KOPT-K1 (cell line): ENCODE data around the gene IRAK3.

Experiments used
- H3K27ac ChIP-seq: fragments of 200-600 bp; sonication (generic); 2 replicates; pipeline ENCODE4 v1.5.1; 2016; ENCODE audit warnings: antibody characterized with exemption, mild to moderate bottlenecking, low read depth, low read length; ENCODE audit not compliant: poor library complexity, severe bottlenecking
- H3K36me3 ChIP-seq: fragments of 200-600 bp; sonication (generic); 2 replicates; pipeline ENCODE4 v1.5.1; 2017; ENCODE audit warnings: antibody characterized with exemption, mild to moderate bottlenecking, low read length, moderate library complexity; ENCODE audit not compliant: insufficient read depth
- H3K9me3 ChIP-seq: fragments of 200-600 bp; sonication (generic); 2 replicates; pipeline ENCODE4 v1.5.1; 2017; ENCODE audit warnings: antibody characterized with exemption, low read length, mild to moderate bottlenecking; ENCODE audit not compliant: insufficient read depth, poor library complexity, severe bottlenecking

The IRAK3 gene

GRCh38 chr12:66247741-66248140, 58.7 kb downstream of the IRAK3 start:
- Histone ChIP-seq H3K27ac (no peak overlapping the region), H3K9me3 (no peaks in the 10 kb centered on the region), H3K36me3 (no peaks in the 10 kb centered on the region)

DNA sequence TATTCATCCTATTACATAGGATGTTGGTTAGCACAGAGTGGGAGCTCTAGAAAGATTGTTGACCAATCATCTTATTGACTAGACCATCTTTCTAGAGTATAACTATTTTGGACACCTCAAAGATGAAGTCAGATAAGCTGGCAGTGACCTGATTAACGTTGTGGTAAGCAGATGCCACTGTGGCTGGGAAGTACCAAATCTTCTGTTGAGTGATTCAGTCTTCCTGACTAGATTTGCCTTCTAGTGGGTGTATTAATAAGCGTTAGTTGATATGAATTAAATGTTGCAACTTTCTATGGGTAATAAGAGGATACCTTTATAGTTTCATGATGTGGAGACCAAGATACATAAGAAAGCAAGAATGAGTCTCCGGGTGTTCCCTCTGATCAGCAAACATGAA, 62.0 kb downstream of the IRAK3 start:
- Histone ChIP-seq H3K27ac (no peak overlapping the region), H3K9me3 (no peaks in the 10 kb centered on the region), H3K36me3 (no peaks in the 10 kb centered on the region)

- Histone ChIP-seq H3K36me3 (no peaks in the 10 kb centered on the region), H3K27ac (no peak overlapping the region), H3K9me3 (no peaks in the 10 kb centered on the region)
Observed at GRCh38 chr12:66252771-66253170, 63.8 kb downstream of the IRAK3 start.

GRCh38 chr12:66255737-66256136, 66.7 kb downstream of the IRAK3 start:
- H3K36me3 ChIP-seq = no peaks in the 10 kb centered on the region
- H3K27ac ChIP-seq = no peak overlapping the region
- H3K9me3 ChIP-seq = no peaks in the 10 kb centered on the region

DNA sequence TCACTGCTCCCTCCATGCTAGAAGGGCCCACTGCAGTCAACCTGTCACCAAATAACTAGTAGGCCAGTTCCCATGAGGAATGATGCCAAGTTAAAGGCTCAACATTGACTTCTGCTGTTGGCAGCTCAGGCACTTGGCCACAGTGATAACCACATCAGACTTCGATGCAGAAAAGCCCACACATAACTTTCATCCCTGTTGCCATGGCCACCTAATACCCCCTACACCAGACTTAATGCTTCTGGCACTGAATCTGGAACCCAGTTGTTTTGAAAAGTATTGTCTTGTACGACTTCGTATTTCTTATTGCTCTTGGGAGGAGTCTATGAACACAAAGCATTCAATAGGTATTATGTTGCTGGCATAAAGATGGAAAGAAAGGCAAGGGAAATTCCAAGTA, 69.0 kb downstream of the IRAK3 start:
- no peaks in the 10 kb centered on the region for H3K9me3 ChIP-seq

DNA sequence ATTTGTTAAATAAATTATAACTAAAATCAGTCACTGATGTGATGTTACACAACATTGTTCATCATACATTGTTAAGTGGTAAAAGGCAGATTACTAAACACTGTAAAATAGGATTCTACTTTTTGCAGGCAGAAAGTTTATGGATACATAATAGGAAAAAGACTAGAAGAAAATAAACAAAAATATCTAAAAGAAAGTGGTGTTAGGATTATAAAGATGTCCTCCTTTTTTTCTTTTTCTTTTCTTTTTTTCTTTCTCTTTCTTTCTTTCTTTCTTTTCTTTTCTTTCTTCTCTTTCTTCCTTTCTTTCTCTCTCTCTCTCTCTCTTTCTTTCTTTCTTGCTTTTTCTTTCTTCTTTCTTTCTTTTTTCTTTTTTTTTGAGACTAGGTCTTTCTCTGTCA, 73.7 kb downstream of the IRAK3 start:
- no peaks in the 10 kb centered on the region for H3K9me3 ChIP-seq
- H3K27ac ChIP-seq = no peak overlapping the region
- H3K36me3 ChIP-seq = no peaks in the 10 kb centered on the region

More for the DNA sequence above, 69.0 kb downstream of the IRAK3 start:
- no peaks in the 10 kb centered on the region for H3K36me3 ChIP-seq
- no peak overlapping the region for H3K27ac ChIP-seq

GRCh38 chr12:66268562-66268961, 79.5 kb downstream of the IRAK3 start:
- Histone ChIP-seq H3K27ac (no peak overlapping the region), H3K9me3 (no peaks in the 10 kb centered on the region), H3K36me3 (no peaks in the 10 kb centered on the region)

- H3K36me3 ChIP-seq = no peaks in the 10 kb centered on the region
- H3K27ac ChIP-seq = no peak overlapping the region
- H3K9me3 ChIP-seq = no peaks in the 10 kb centered on the region
Observed at GRCh38 chr12:66269142-66269541, 80.1 kb downstream of the IRAK3 start.

DNA sequence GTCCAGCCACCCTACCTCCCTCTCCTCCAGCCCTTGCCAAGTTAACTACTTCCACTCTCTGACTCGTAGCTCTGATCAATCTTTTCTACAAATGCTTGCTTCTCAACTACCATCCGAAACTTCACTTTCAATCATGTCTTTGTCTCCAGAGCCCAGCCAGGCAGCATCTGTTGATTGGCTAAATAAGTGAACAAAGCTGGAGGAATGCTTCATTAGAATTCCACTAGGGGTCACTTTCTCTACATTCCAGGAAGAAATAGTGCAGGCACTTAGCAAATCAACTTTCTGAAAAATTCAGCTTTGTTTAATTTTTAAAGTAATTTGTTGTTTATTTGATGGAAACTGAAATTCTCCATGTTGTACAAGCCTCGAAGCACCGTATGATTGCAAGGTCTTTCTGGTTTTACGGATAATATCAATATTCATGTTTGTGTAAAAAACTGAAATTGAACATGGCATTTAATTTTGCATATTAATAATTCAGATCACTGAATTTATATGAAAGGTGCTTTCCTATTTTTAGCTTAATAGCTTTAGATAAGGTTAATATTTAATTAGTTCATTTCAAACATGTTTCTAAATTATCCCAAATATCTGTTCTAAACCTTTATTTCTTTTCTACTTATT, 80.9 kb downstream of the IRAK3 start:
- no peaks in the 10 kb centered on the region for H3K36me3 ChIP-seq
- no peaks in the 10 kb centered on the region for H3K9me3 ChIP-seq
- H3K27ac ChIP-seq = no peak overlapping the region

DNA sequence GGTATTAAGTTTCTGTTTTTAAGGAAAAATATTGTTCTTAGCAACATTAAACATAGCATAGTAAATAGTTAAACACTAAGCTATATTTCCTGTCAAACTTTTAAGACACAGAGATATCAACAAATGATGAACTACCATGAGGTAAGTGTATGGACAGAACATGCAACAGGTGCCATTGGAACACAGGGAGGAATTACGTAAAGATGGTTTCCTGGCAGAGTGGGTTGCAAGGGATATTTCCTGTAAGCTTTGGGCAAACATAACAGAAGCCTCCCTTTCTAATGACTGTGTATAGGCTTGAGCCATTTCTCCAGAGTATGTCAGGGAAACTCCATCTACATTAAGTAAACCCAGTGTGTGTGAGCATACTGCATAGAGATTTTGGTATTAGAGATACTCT, 81.6 kb downstream of the IRAK3 start:
- Histone ChIP-seq H3K27ac (no peak overlapping the region), H3K9me3 (no peaks in the 10 kb centered on the region), H3K36me3 (no peaks in the 10 kb centered on the region)

DNA sequence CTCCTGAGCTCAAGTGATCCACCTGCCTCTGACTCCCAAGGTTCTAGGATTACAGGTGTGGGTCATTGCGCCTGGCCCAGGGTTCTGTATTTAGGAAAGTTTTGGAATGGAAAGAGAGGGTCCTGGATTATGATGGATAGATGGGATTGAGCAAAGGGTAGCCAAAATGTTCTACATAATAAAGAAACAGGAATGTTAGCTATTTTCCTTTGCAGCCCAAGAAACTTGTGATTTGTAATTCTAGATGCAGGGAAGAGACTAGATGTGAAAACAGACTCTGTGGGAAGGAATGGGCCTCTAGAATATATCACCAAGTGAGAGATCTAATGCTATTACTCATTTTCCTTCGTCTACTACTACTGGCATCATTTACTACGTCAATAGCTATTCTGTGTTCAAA, 83.6 kb downstream of the IRAK3 start:
- Histone ChIP-seq H3K36me3 (no peaks in the 10 kb centered on the region), H3K9me3 (no peaks in the 10 kb centered on the region), H3K27ac (no peak overlapping the region)

DNA sequence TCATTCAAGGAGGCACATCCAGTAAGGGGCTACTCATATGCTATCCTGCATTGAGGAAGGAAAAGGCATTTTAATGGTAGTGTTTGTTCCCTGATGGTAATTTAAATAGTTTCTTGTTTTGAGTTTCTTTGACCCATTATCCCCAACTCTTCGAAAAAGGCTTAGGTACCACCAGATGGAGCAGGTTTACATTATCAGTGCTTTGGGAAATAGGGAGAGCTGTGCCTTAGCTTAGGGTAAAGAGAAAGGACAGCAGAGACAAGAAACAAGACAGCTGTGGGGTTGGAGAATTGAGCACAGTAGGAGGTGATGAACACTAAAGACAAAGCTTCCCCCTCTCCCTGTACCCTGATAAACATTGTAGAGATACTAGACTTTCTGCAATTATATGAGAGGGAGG, 84.1 kb downstream of the IRAK3 start:
- no peaks in the 10 kb centered on the region for H3K36me3 ChIP-seq
- H3K9me3 ChIP-seq = no peaks in the 10 kb centered on the region
- no peak overlapping the region for H3K27ac ChIP-seq

- Histone ChIP-seq H3K27ac (no peak overlapping the region), H3K36me3 (no peaks in the 10 kb centered on the region), H3K9me3 (no peaks in the 10 kb centered on the region)
Observed at GRCh38 chr12:66275040-66275439, 86.0 kb downstream of the IRAK3 start.

DNA sequence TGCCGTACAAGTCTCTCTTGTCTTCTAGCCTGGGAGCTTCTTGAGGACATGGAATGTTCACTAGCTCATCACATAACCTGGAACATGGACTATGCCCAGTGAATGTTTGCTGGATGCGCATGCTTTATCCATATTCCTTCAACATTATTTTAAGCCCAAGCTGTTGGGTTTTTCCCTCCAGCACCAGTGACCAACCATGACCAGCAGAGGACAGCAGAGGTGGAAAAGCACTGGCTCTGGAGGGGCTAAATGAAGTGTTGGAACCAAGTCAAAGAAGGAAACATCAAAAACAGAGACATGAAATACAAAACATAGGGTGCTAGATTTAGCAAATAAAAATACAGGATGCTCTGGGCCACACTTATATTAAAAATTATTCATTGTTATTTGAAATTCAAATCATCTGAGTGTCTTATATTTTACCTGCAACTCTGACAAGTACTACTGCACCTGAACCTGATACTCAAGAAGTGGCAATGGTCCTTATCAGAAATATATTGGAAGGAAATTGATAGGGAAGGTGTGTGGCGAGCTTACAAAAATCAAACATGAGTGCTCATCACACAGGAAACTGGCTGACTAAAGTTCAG, 90.2 kb downstream of the IRAK3 start:
- H3K27ac ChIP-seq = no peak overlapping the region
- no peaks in the 10 kb centered on the region for H3K36me3 ChIP-seq
- peaks cover 18% of the 10 kb centered on the region for H3K9me3 ChIP-seq

DNA sequence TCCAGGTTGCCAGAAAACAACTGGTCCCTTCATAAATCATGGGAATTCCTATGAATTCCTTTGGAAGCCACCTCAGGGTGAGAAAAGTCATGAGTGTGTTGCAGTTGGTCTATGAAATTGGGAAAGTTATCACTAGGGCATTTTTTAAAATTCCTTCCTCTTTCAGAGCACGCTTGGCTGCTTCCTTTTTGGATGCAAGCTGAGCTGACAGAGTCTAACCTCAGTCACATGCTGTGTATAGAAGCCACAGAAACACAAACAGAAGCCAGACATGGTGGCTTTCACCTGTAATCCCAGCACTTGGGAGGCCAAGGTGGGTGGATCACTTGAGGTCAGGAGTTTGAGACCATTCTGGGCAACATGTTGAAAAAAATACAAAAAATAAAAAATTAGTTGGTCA, 91.5 kb downstream of the IRAK3 start:
- peaks cover 18% of the 10 kb centered on the region for H3K9me3 ChIP-seq
- no peaks in the 10 kb centered on the region for H3K36me3 ChIP-seq
- no peak overlapping the region for H3K27ac ChIP-seq

GRCh38 chr12:66282244-66282643, 93.2 kb downstream of the IRAK3 start:
- Histone ChIP-seq H3K36me3 (no peaks in the 10 kb centered on the region), H3K9me3 (peaks cover 18% of the 10 kb centered on the region), H3K27ac (no peak overlapping the region)
